ENCODE results near the gene CAMTA1.

Gene CAMTA1

DNA sequence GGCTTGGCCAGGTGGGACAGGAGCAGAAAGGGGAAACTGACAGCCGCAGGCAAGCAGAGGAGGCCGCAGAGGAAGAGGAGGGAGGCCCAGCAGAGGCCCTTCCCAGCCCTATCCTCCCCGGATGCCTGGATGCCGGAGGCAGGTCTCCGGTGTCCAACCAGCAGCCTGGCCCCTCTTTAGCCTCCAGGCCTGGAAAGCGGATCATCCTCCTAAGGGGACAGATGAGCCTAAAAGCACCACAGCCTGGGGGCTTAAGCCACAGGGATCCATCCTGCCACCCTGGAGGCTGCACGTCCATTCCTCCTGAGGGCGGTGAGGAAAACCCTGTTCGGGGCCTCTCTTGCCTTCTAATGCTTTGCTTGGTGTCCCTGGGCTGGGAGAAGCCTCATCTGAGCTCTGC lies 651.8 kb downstream of the CAMTA1 start:
- H3K27me3 ChIP-seq (ENCODE audit: control insufficient read depth in 1 of 2, insufficient read depth in 2 of 2, low read length in 2 of 2): no peaks in the 10 kb centered on the region
- no peaks in the 10 kb centered on the region for H3K4me1 ChIP-seq (ENCODE audit: insufficient read depth, low read length)
- H3K4me3 ChIP-seq (ENCODE audit: low read depth in 1 of 2, low read length in 2 of 2): no peak overlapping the region
- H3K9me3 ChIP-seq (ENCODE audit: low read length): no peaks in the 10 kb centered on the region
- no peak overlapping the region for H3K9ac ChIP-seq (ENCODE audit: low read length)
- H3K36me3 ChIP-seq (ENCODE audit: insufficient read depth, low read length): no peaks in the 10 kb centered on the region
- no peak overlapping the region for H3K27ac ChIP-seq (ENCODE audit: low read depth, low read length)

DNA sequence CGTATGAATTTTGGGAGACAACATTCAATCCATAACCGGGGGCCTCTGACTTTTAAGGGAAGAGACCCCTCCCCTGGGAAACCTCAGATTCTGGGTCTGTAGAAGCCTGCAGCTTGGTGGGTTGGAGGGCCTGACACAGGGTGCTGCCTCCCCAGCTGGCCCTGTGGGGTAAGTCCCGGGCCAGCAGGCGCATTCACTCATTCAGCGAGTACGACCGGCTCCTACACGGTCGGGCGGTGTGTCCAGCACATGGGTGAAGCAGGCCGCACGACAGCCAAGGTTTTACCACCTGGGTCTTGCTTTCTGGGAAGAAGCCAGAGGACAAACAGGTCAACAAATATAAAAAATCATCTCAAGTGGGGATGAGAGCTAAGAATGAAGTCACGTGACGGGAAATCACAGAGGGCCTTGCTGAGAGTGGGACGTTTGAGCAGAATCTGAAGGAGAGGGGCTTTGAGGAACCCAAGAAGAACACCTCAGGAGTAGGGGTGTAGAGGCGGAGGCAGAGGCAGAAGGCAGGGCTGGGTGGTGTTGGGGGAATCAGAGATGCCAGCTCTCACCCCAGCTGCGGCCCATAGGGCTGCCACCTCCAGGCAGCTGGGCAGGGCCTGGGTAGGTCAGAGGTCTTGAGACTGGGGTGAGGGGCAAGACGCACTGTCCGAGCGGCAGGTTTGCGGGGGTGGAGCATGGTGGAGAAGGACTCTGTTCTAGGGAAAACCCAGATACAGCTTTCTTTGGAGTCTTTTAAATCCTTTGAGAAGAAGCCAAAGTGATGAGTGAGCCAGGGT lies 652.5 kb downstream of the CAMTA1 start:
- H3K4me1 ChIP-seq (ENCODE audit: insufficient read depth, low read length): no peaks in the 10 kb centered on the region
- H3K27ac ChIP-seq (ENCODE audit: low read depth, low read length): no peak overlapping the region

DNA sequence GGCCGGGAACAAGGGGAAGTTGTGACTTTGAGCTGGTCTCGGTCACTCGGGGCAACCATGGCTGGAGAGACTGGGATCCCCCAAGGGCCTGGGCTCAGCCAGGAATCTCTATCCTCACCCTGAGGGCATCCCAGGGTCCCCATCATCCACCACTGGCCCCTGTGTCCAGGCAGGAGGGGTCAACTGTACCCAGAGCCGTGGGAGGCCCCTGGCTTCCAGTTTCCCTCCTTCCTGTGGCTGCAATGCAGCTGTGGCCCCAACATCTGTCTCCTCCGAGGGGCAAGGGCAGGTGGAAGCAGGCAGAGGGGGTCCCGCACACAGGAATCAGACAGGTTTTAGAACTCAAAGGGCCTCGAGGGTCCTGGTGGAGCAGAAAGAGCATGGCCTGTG lies 653.1 kb downstream of the CAMTA1 start:
- no peak overlapping the region for H3K9ac ChIP-seq (ENCODE audit: low read length)
- H3K27me3 ChIP-seq (ENCODE audit: control insufficient read depth in 1 of 2, insufficient read depth in 2 of 2, low read length in 2 of 2): no peaks in the 10 kb centered on the region
- H3K27ac ChIP-seq (ENCODE audit: low read depth, low read length): no peak overlapping the region
- H3K36me3 ChIP-seq (ENCODE audit: insufficient read depth, low read length): no peaks in the 10 kb centered on the region
- no peak overlapping the region for H3K4me3 ChIP-seq (ENCODE audit: low read depth in 1 of 2, low read length in 2 of 2)
- H3K9me3 ChIP-seq (ENCODE audit: low read length): no peaks in the 10 kb centered on the region
- H3K4me1 ChIP-seq (ENCODE audit: insufficient read depth, low read length): no peaks in the 10 kb centered on the region

More for the DNA sequence above, 652.5 kb downstream of the CAMTA1 start:
- no peak overlapping the region for H3K4me3 ChIP-seq (ENCODE audit: low read depth in 1 of 2, low read length in 2 of 2)
- no peak overlapping the region for H3K9ac ChIP-seq (ENCODE audit: low read length)
- no peaks in the 10 kb centered on the region for H3K27me3 ChIP-seq (ENCODE audit: control insufficient read depth in 1 of 2, insufficient read depth in 2 of 2, low read length in 2 of 2)
- H3K36me3 ChIP-seq (ENCODE audit: insufficient read depth, low read length): no peaks in the 10 kb centered on the region
- H3K9me3 ChIP-seq (ENCODE audit: low read length): no peaks in the 10 kb centered on the region

DNA sequence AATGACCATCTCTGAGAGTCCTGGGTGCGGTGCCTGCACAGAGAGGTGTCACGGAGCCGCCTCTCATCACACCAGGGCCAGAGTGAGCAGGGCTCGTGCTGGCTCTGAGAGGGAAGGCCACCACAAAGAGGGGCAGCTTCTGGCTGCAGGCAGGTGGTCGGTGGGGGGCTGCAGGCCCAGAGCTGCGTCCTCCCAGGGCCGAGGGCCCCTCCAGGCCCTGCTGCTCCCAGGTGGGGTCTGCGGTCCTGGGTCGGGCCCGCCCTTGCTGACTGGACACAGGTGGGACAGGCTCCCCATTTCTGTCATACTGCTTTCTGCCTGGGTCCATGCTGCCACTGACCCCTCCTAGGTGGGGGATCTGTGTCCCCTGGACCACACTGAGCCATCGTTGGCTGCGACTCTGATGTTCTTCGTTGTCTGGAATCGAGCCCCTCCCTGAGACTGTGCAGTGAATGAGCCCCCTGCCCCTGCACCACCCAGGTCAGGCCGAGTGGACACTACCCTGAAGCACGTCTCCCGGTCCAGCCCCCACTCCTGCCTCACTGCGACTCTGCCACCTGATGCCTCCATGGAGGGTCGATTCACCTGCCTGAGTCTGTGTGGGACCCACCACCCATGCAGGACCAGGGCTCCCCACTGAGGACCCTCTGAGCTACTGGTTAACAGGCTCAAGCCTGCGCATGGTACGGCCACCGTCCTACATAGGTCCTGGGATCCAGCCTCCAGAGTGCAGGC lies 653.8 kb downstream of the CAMTA1 start:
- Histone ChIP-seq H3K4me1 (ENCODE audit: insufficient read depth, low read length) (no peaks in the 10 kb centered on the region), H3K9me3 (ENCODE audit: low read length) (no peaks in the 10 kb centered on the region), H3K27ac (ENCODE audit: low read depth, low read length) (no peak overlapping the region), H3K36me3 (ENCODE audit: insufficient read depth, low read length) (no peaks in the 10 kb centered on the region), H3K4me3 (ENCODE audit: low read depth in 1 of 2, low read length in 2 of 2) (no peak overlapping the region), H3K9ac (ENCODE audit: low read length) (no peak overlapping the region), H3K27me3 (ENCODE audit: control insufficient read depth in 1 of 2, insufficient read depth in 2 of 2, low read length in 2 of 2) (no peaks in the 10 kb centered on the region)

DNA sequence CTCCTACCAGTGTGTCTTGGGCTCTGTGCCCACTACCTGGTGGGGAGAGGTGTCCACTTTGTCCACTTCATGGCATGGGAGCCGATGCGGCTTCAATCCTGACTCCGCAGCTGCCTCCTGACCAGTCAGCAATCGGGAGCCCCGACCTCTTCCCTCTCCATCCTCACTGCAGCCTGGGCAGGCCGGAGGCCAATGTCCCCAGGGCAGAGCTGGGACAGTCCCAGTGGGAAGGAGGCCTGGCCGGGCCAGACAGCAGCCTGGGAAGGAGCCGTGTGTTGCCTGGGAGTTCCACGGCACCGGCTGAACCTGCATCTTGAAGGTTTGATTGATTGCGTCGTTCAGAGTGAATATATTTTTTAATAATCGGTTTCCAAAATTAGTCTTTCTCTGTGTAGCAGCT lies 654.9 kb downstream of the CAMTA1 start:
- Histone ChIP-seq H3K36me3 (ENCODE audit: insufficient read depth, low read length) (no peaks in the 10 kb centered on the region), H3K4me1 (ENCODE audit: insufficient read depth, low read length) (no peaks in the 10 kb centered on the region), H3K9me3 (ENCODE audit: low read length) (no peaks in the 10 kb centered on the region), H3K9ac (ENCODE audit: low read length) (no peak overlapping the region), H3K27me3 (ENCODE audit: control insufficient read depth in 1 of 2, insufficient read depth in 2 of 2, low read length in 2 of 2) (no peaks in the 10 kb centered on the region), H3K27ac (ENCODE audit: low read depth, low read length) (no peak overlapping the region), H3K4me3 (ENCODE audit: low read depth in 1 of 2, low read length in 2 of 2) (no peak overlapping the region)

DNA sequence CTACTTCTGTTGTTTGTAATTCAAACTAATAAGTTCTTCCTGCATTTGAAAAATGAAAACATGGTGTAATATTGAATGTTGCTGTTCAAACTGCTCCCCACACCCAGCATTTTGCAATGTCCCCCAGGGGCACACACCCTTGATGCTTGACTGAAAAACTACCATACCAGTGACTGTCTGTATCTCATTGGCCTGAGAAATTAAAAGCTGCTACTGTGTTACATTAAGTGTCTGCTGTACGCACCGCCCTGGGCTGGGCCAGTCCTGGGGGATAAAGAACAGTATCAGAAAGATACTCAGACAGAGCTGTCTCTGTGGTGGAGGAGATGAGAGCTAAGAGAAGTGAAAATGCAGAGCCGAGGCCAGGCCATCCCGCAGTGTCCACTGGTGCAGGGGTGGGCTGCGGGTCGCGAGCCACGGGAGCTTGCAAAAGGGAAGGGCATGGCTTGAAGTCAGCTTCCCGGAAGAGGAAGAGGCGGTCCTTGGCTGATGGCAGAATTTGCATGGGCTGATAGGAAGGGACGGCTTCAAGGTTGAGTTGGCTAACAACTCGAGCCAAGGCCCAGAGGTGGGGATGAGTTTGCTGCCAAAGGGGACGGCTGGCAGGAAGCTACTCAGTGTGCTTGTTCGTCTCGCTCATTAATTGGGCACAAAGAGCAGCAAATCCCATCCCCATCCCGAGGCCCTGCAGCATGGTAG lies 656.0 kb downstream of the CAMTA1 start:
- Histone ChIP-seq H3K4me1 (ENCODE audit: insufficient read depth, low read length) (no peaks in the 10 kb centered on the region), H3K9me3 (ENCODE audit: low read length) (no peaks in the 10 kb centered on the region), H3K36me3 (ENCODE audit: insufficient read depth, low read length) (no peaks in the 10 kb centered on the region), H3K27me3 (ENCODE audit: control insufficient read depth in 1 of 2, insufficient read depth in 2 of 2, low read length in 2 of 2) (no peaks in the 10 kb centered on the region), H3K9ac (ENCODE audit: low read length) (no peak overlapping the region), H3K27ac (ENCODE audit: low read depth, low read length) (no peak overlapping the region), H3K4me3 (ENCODE audit: low read depth in 1 of 2, low read length in 2 of 2) (no peak overlapping the region)

DNA sequence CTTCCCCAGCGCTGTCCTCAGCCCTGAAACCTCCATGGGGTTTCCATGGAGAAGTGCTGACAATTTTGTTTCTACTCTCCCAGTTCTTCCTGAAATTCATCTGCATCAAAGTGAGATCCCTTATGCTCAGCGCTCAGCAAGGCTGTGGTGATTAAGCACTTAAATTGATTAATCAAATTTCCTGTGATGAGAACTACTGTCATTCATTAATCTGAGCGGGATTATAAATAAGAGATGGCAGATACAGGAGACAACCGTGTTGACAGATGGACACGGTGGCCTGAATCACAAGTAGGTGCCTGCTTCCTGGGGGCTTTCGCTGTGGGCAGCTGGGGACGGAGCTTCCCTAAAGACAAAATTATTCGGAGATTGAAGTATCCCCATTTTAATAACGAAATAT lies 656.8 kb downstream of the CAMTA1 start:
- Histone ChIP-seq H3K27ac (ENCODE audit: low read depth, low read length) (no peak overlapping the region), H3K9ac (ENCODE audit: low read length) (no peak overlapping the region), H3K27me3 (ENCODE audit: control insufficient read depth in 1 of 2, insufficient read depth in 2 of 2, low read length in 2 of 2) (no peaks in the 10 kb centered on the region), H3K36me3 (ENCODE audit: insufficient read depth, low read length) (no peaks in the 10 kb centered on the region), H3K4me1 (ENCODE audit: insufficient read depth, low read length) (no peaks in the 10 kb centered on the region), H3K4me3 (ENCODE audit: low read depth in 1 of 2, low read length in 2 of 2) (no peak overlapping the region), H3K9me3 (ENCODE audit: low read length) (no peaks in the 10 kb centered on the region)

DNA sequence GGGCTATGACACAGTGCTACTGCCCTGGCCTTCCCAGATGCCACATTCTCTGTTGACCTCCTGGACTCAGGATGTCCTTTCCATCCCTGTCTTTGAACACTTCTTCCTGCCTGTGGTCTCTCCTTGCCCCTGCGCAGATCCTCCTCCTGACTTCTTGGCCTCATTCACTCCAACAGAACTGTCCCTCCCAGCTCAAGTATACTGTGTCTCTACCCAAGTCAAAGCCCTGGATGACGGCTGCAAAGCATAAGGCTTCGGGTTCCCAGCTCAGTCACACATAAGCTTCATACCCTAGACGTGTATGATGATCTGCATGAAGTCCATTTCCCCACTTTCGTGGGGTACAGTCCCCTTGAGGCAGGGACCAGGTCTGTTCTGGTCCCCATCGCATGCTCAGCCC lies 657.7 kb downstream of the CAMTA1 start:
- Histone ChIP-seq H3K36me3 (ENCODE audit: insufficient read depth, low read length) (no peaks in the 10 kb centered on the region), H3K27me3 (ENCODE audit: control insufficient read depth in 1 of 2, insufficient read depth in 2 of 2, low read length in 2 of 2) (no peaks in the 10 kb centered on the region), H3K4me3 (ENCODE audit: low read depth in 1 of 2, low read length in 2 of 2) (no peak overlapping the region), H3K9ac (ENCODE audit: low read length) (no peak overlapping the region), H3K4me1 (ENCODE audit: insufficient read depth, low read length) (no peaks in the 10 kb centered on the region), H3K9me3 (ENCODE audit: low read length) (no peaks in the 10 kb centered on the region), H3K27ac (ENCODE audit: low read depth, low read length) (no peak overlapping the region)

DNA sequence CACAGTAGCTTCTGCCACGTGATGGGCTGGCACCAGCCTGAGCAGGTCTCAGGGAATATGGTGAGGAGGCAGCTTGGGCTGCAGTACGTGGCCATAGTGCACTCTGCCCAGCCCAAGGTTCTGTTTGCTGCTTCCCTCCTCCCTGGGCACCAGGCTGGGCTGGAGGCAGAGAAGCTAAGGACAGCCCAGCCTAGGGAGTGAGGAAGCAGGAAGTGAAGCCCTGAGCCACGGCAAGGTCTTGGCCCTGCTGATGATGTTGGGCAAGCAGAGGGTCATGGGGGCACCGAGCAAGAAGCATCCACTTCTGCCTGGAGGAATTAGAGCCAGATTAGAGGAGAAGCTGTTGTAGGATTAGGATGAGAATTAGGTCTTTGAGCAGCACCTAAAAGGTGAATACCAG lies 659.1 kb downstream of the CAMTA1 start:
- Histone ChIP-seq H3K36me3 (ENCODE audit: insufficient read depth, low read length) (no peaks in the 10 kb centered on the region), H3K9ac (ENCODE audit: low read length) (no peak overlapping the region), H3K27ac (ENCODE audit: low read depth, low read length) (no peak overlapping the region), H3K27me3 (ENCODE audit: control insufficient read depth in 1 of 2, insufficient read depth in 2 of 2, low read length in 2 of 2) (no peaks in the 10 kb centered on the region), H3K9me3 (ENCODE audit: low read length) (no peaks in the 10 kb centered on the region), H3K4me1 (ENCODE audit: insufficient read depth, low read length) (no peaks in the 10 kb centered on the region), H3K4me3 (ENCODE audit: low read depth in 1 of 2, low read length in 2 of 2) (no peak overlapping the region)

DNA sequence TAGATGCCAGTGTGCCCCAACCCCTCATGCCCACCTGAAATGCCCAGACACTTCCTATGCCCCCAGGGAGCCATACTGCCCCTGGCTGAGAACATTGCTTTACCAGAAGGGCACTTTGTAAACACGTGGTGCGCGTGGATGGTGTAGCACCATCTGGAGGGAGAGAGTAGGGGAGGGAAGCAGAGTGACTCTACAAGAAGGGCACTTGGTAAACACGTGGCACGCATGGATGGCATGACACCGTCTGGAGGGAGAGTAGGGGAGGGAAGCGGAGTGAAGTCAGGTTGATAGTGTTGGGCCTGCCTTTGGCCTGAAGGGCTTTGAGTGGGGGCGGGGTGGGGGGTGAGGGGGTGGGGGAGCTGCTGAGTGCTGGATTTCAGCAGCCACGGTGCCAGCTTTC lies 661.8 kb downstream of the CAMTA1 start:
- Histone ChIP-seq H3K36me3 (ENCODE audit: insufficient read depth, low read length) (no peaks in the 10 kb centered on the region), H3K4me1 (ENCODE audit: insufficient read depth, low read length) (no peaks in the 10 kb centered on the region), H3K4me3 (ENCODE audit: low read depth in 1 of 2, low read length in 2 of 2) (no peak overlapping the region), H3K9me3 (ENCODE audit: low read length) (no peaks in the 10 kb centered on the region), H3K9ac (ENCODE audit: low read length) (no peak overlapping the region), H3K27me3 (ENCODE audit: control insufficient read depth in 1 of 2, insufficient read depth in 2 of 2, low read length in 2 of 2) (no peaks in the 10 kb centered on the region), H3K27ac (ENCODE audit: low read depth, low read length) (no peak overlapping the region)

DNA sequence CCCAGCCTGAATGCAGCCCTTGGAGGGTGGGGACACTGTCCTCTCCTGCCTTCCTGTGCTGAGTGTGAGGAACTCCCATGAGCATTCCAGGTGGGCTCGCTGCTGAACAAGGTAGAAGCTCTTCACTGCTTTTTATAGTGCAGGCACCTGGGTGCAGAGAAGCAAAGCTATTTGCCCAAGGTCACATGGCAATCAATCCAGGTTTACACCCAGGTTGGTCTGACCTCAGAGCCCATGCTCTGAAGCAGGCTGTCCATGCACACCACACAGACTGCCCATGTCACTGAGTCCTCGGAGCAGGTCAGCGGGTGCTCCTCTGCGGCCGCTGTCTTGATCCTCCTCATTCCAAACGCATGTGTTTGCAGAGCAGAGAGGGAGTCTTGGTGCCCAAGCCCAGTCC lies 662.5 kb downstream of the CAMTA1 start:
- no peaks in the 10 kb centered on the region for H3K9me3 ChIP-seq (ENCODE audit: low read length)
- H3K4me3 ChIP-seq (ENCODE audit: low read depth in 1 of 2, low read length in 2 of 2): no peak overlapping the region
- no peak overlapping the region for H3K27ac ChIP-seq (ENCODE audit: low read depth, low read length)
- no peaks in the 10 kb centered on the region for H3K27me3 ChIP-seq (ENCODE audit: control insufficient read depth in 1 of 2, insufficient read depth in 2 of 2, low read length in 2 of 2)
- no peaks in the 10 kb centered on the region for H3K36me3 ChIP-seq (ENCODE audit: insufficient read depth, low read length)
- no peak overlapping the region for H3K9ac ChIP-seq (ENCODE audit: low read length)
- no peaks in the 10 kb centered on the region for H3K4me1 ChIP-seq (ENCODE audit: insufficient read depth, low read length)

All from muscle layer of colon (tissue), 2 donors.